HG02763 (cell line): ENCODE measurements around the gene SLC4A11.
A peak's percentile ranks its signal among the peaks of the same experiment; 100 is the strongest.
"Not testable (repeated sequence)": the region's sequence is repeated elsewhere in the genome, so short reads cannot be mapped to it uniquely, and the experiment has no call there.

Experiments used
- ATAC-seq: cut with Tn5 transposase; IDR thresholded peaks from one replicate; pipeline ENCODE4 v1.9.1; 2021; ENCODE audit warnings: mild to moderate bottlenecking, moderate library complexity; ENCODE audit not compliant: unreplicated experiment

The SLC4A11 gene

GRCh38 chr20:3229158-3229557, 9.8 kb downstream of the SLC4A11 start:
- no peak for ATAC-seq

- no peak for ATAC-seq
Observed at GRCh38 chr20:3228750-3229032, 10.3 kb downstream of the SLC4A11 start.

GRCh38 chr20:3227936-3228749, 10.8 kb downstream of the SLC4A11 start:
- no peak for ATAC-seq

GRCh38 chr20:3227506-3227905, 11.5 kb downstream of the SLC4A11 start:
- no peak for ATAC-seq

GRCh38 chr20:3226864-3227263, 12.1 kb downstream of the SLC4A11 start:
- no peak for ATAC-seq

GRCh38 chr20:3226093-3226492, 12.9 kb downstream of the SLC4A11 start:
- ATAC-seq = no peak

- ATAC-seq = no peak
Observed at GRCh38 chr20:3224681-3225421, 14.1 kb downstream of the SLC4A11 start.

GRCh38 chr20:3223994-3224680, 14.9 kb downstream of the SLC4A11 start:
- ATAC-seq = no peak

- ATAC-seq = no peak
Observed at GRCh38 chr20:3223651-3223993, 15.4 kb downstream of the SLC4A11 start.

- no peak for ATAC-seq
Observed at GRCh38 chr20:3222635-3223600, 16.1 kb downstream of the SLC4A11 start.

GRCh38 chr20:3221398-3222226, 17.4 kb downstream of the SLC4A11 start:
- ATAC-seq = no peak

GRCh38 chr20:3218307-3218988, 20.5 kb downstream of the SLC4A11 start:
- ATAC-seq = peak; percentile 57

- ATAC-seq = not testable (repeated sequence)
Observed at GRCh38 chr20:3215359-3215917, 23.6 kb downstream of the SLC4A11 start.

GRCh38 chr20:3213226-3213625, 25.8 kb downstream of the SLC4A11 start:
- no peak for ATAC-seq

- no peak for ATAC-seq
Observed at GRCh38 chr20:3210346-3210745, 28.6 kb downstream of the SLC4A11 start.

GRCh38 chr20:3209946-3210317, 29.1 kb downstream of the SLC4A11 start:
- no peak for ATAC-seq

GRCh38 chr20:3209257-3209945, 29.6 kb downstream of the SLC4A11 start, which contains the start of gene ITPA:
ITPA (plus strand) TSS chr20:3209498; CDS start chr20:3209552, 54 bp downstream.
- ATAC-seq = peak; percentile 54

- no peak for ATAC-seq
Observed at GRCh38 chr20:3208786-3209256, 30.2 kb downstream of the SLC4A11 start.
